Erythroblast (primary cell): ENCODE results near the gene YLPM1.

ENCODE experiments used
- GATA1 ChIP-seq: IDR thresholded peaks from 2 replicates; pipeline ENCODE4 v1.6.1; 2011; ENCODE audit warnings: low read depth, mild to moderate bottlenecking, control low read depth, low read length, moderate library complexity
- POLR2A ChIP-seq: IDR thresholded peaks from 2 replicates; pipeline ENCODE4 v1.6.1; 2011; ENCODE audit warnings: mild to moderate bottlenecking, low read length

GRCh38 chr14:74799765-74800164 is 36.6 kb downstream of the YLPM1 start:
- TF ChIP-seq POLR2A (no peak), GATA1 (no peak)
